HG03460 (cell line): ENCODE data around the gene BHMT.
"Not testable (repeated sequence)": the region's sequence is repeated elsewhere in the genome, so short reads cannot be mapped to it uniquely, and the experiment has no call there.

ENCODE experiments used
- ATAC-seq: cut with Tn5 transposase; IDR thresholded peaks from one replicate; pipeline ENCODE4 v1.9.1; 2021; ENCODE audit not compliant: unreplicated experiment

The BHMT gene

GRCh38 chr5:79111960-79112702 is 522 bp downstream of the BHMT start:
- ATAC-seq, result no peak

GRCh38 chr5:79112703-79113058 is 1.1 kb downstream of the BHMT start:
- ATAC-seq, result no peak

- no peak for ATAC-seq
These were observed 7.9 kb downstream of the BHMT start for GRCh38 chr5:79119486-79119885.

- no peak for ATAC-seq
These were observed 8.6 kb downstream of the BHMT start for GRCh38 chr5:79120221-79120620.

GRCh38 chr5:79122973-79123372 is 11.4 kb downstream of the BHMT start:
- ATAC-seq, result no peak

- ATAC-seq, result no peak
These were observed 13.0 kb downstream of the BHMT start for GRCh38 chr5:79124607-79125006.

GRCh38 chr5:79130781-79131180 is 19.2 kb downstream of the BHMT start:
- no peak for ATAC-seq

GRCh38 chr5:79133121-79133656 is 21.6 kb downstream of the BHMT start:
- no peak for ATAC-seq

- no peak for ATAC-seq
These were observed 22.2 kb downstream of the BHMT start for GRCh38 chr5:79133657-79134451.

GRCh38 chr5:79135790-79136553 is 24.4 kb downstream of the BHMT start:
- ATAC-seq, result no peak

- no peak for ATAC-seq
These were observed 25.0 kb downstream of the BHMT start for GRCh38 chr5:79136618-79137017.

- no peak for ATAC-seq
These were observed 28.9 kb downstream of the BHMT start for GRCh38 chr5:79140553-79140952.

GRCh38 chr5:79143684-79144379 is 32.2 kb downstream of the BHMT start:
- no peak for ATAC-seq

- ATAC-seq, result no peak
These were observed 35.5 kb downstream of the BHMT start for GRCh38 chr5:79147076-79147475.

- ATAC-seq, result no peak
These were observed 37.8 kb downstream of the BHMT start for GRCh38 chr5:79149433-79149832.

GRCh38 chr5:79151942-79152671 is 40.5 kb downstream of the BHMT start:
- no peak for ATAC-seq

GRCh38 chr5:79157305-79157704 is 45.7 kb downstream of the BHMT start:
- no peak for ATAC-seq

GRCh38 chr5:79161647-79162046 is 50.0 kb downstream of the BHMT start:
- ATAC-seq, result not testable (repeated sequence)

- ATAC-seq, result no peak
These were observed 56.4 kb downstream of the BHMT start for GRCh38 chr5:79168031-79168430.

- no peak for ATAC-seq
These were observed 59.1 kb downstream of the BHMT start for GRCh38 chr5:79170661-79171060.
